GM12874 (cell line): Measurements from ENCODE around the gene CAMTA1.

Experiments used
- CTCF ChIP-seq: IDR thresholded peaks from 2 replicates; pipeline ENCODE4 v1.5.1; 2011; ENCODE audit warnings: low read depth, mild to moderate bottlenecking, control low read depth, low read length, moderate library complexity; ENCODE audit not compliant: insufficient read depth

Gene CAMTA1

GRCh38 chr1:7580923-7581753 is 795.9 kb downstream of the CAMTA1 start:
- no peak for TF ChIP-seq CTCF

GRCh38 chr1:7581754-7582459 is 796.7 kb downstream of the CAMTA1 start:
- no peak for TF ChIP-seq CTCF

GRCh38 chr1:7582460-7582972 is 797.3 kb downstream of the CAMTA1 start:
- TF ChIP-seq CTCF, result no peak

- no peak for TF ChIP-seq CTCF
Observed at GRCh38 chr1:7583291-7584096, 798.2 kb downstream of the CAMTA1 start.

GRCh38 chr1:7584157-7584556 is 798.9 kb downstream of the CAMTA1 start:
- TF ChIP-seq CTCF, result no peak

GRCh38 chr1:7584643-7585042 is 799.4 kb downstream of the CAMTA1 start:
- TF ChIP-seq CTCF, result no peak

- no peak for TF ChIP-seq CTCF
Observed at GRCh38 chr1:7585216-7585907, 800.1 kb downstream of the CAMTA1 start.
